Liver (tissue), 3 donors: ENCODE measurements around the gene STX12.

Source experiments
- EGR1 ChIP-seq, 2 donors: IDR thresholded peaks; 2 replicates each; pipeline ENCODE4 v1.6.1; 2016 to 2018; ENCODE audit warnings: antibody characterized with exemption in 2 of 2, low read depth in 2 of 2
- NR2F2 ChIP-seq: IDR thresholded peaks from 2 replicates; pipeline ENCODE4 v1.6.1; 2016; ENCODE audit warnings: antibody characterized with exemption
- RAD21 ChIP-seq, 2 donors: IDR thresholded peaks; 2 replicates each; pipeline ENCODE4 v1.6.1; 2016; ENCODE audit warnings: antibody characterized with exemption in 2 of 2, mild to moderate bottlenecking in 2 of 2
- RXRA ChIP-seq, 2 donors: IDR thresholded peaks; 2 replicates each; pipeline ENCODE4 v1.6.1; 2017 to 2018; ENCODE audit warnings: antibody characterized with exemption in 2 of 2, mild to moderate bottlenecking in 1 of 2
- TAF1 ChIP-seq: conservative IDR thresholded peaks from 2 replicates; pipeline ENCODE4 v1.6.1; 2016; ENCODE audit warnings: antibody characterized with exemption, mild to moderate bottlenecking
- YY1 ChIP-seq: IDR thresholded peaks from 2 replicates; pipeline ENCODE4 v1.6.1; 2016; ENCODE audit warnings: antibody characterized with exemption, mild to moderate bottlenecking
- TF ChIP-seq, protein P1 (sequence below): fragments of 150-350 bp; IDR thresholded peaks from 2 replicates; pipeline ENCODE4 v1.5.1; 2017; ENCODE audit warnings: improper control_type of control experiment, low read depth, low read length; ENCODE audit not compliant: missing input control
- TF ChIP-seq, protein P2 (sequence below): IDR thresholded peaks from 2 replicates; pipeline ENCODE4 v1.6.1; 2016; ENCODE audit warnings: antibody characterized with exemption
- TF ChIP-seq, protein P3 (sequence below): IDR thresholded peaks from 2 replicates; pipeline ENCODE4 v1.6.1; 2016; ENCODE audit warnings: antibody characterized with exemption, mild to moderate bottlenecking
- TF ChIP-seq, protein P4 (sequence below): IDR thresholded peaks from 2 replicates; pipeline ENCODE4 v1.6.1; 2016; ENCODE audit warnings: antibody characterized with exemption
- donor health status: healthy.
- donor health status: healthy.

DNA sequence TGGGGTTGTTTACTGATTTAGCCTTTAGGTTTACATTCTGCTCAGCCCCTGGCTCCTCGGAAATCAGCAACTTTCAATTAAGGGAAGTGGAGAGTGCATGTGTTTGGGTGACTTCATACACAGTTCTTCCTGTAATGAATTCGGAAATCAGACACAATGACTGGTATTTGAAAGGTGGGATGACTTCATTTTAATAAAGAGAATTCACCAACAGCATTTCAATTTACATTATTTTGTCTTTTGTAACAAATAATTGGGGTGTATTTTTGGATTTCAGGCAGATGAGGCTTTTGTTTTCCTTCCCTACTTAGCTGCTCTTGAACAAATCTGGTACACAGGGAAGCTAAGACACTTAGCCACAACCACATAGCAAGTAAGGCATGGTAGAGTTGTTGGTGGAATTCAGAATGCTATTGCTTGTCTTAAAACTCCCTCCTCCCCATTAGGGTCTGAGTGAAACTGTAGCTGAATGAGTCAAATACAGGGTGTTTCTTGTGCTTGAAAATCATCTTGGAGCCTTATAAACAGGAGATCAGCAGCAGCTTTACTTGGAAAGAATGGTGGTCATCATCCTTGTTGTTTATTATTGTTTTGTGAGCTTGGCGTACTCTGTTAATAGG lies 917 bp downstream of the STX12 start:
- TF ChIP-seq NR2F2 (no peak), EGR1 (IDR thresholded peaks at IDR 0.05; ENCODE audit: low read depth in 2 of 2) (no peak), RXRA (IDR thresholded peaks at IDR 0.05) (no peak), YY1 (no peak), TAF1 (no peak), RAD21 (IDR thresholded peaks at IDR 0.05) (no peak)
- TF ChIP-seq, protein P1, sequence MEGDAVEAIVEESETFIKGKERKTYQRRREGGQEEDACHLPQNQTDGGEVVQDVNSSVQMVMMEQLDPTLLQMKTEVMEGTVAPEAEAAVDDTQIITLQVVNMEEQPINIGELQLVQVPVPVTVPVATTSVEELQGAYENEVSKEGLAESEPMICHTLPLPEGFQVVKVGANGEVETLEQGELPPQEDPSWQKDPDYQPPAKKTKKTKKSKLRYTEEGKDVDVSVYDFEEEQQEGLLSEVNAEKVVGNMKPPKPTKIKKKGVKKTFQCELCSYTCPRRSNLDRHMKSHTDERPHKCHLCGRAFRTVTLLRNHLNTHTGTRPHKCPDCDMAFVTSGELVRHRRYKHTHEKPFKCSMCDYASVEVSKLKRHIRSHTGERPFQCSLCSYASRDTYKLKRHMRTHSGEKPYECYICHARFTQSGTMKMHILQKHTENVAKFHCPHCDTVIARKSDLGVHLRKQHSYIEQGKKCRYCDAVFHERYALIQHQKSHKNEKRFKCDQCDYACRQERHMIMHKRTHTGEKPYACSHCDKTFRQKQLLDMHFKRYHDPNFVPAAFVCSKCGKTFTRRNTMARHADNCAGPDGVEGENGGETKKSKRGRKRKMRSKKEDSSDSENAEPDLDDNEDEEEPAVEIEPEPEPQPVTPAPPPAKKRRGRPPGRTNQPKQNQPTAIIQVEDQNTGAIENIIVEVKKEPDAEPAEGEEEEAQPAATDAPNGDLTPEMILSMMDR = no peak
- TF ChIP-seq, protein P2, sequence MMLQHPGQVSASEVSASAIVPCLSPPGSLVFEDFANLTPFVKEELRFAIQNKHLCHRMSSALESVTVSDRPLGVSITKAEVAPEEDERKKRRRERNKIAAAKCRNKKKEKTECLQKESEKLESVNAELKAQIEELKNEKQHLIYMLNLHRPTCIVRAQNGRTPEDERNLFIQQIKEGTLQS = no peak
- TF ChIP-seq, protein P3, sequence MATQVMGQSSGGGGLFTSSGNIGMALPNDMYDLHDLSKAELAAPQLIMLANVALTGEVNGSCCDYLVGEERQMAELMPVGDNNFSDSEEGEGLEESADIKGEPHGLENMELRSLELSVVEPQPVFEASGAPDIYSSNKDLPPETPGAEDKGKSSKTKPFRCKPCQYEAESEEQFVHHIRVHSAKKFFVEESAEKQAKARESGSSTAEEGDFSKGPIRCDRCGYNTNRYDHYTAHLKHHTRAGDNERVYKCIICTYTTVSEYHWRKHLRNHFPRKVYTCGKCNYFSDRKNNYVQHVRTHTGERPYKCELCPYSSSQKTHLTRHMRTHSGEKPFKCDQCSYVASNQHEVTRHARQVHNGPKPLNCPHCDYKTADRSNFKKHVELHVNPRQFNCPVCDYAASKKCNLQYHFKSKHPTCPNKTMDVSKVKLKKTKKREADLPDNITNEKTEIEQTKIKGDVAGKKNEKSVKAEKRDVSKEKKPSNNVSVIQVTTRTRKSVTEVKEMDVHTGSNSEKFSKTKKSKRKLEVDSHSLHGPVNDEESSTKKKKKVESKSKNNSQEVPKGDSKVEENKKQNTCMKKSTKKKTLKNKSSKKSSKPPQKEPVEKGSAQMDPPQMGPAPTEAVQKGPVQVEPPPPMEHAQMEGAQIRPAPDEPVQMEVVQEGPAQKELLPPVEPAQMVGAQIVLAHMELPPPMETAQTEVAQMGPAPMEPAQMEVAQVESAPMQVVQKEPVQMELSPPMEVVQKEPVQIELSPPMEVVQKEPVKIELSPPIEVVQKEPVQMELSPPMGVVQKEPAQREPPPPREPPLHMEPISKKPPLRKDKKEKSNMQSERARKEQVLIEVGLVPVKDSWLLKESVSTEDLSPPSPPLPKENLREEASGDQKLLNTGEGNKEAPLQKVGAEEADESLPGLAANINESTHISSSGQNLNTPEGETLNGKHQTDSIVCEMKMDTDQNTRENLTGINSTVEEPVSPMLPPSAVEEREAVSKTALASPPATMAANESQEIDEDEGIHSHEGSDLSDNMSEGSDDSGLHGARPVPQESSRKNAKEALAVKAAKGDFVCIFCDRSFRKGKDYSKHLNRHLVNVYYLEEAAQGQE = no peak
- TF ChIP-seq, protein P4, sequence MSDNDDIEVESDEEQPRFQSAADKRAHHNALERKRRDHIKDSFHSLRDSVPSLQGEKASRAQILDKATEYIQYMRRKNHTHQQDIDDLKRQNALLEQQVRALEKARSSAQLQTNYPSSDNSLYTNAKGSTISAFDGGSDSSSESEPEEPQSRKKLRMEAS = no peak
